Esophagus squamous epithelium (tissue), 4 donors: ENCODE measurements around the gene USH1G.

Experiments
- CTCF ChIP-seq, 6 experiments: fragments of 450-650 bp in 4 of 6; fragments of 200-600 bp in 2 of 6; sonication (generic) in 2 of 6; IDR thresholded peaks; one replicate each; pipeline ENCODE4 v1.5.1; 2016 to 2019; ENCODE audit warnings: antibody characterized with exemption in 6 of 6, mild to moderate bottlenecking in 4 of 6, moderate library complexity in 4 of 6
- POLR2A ChIP-seq, 4 donors: fragments of 450-650 bp; IDR thresholded peaks; one replicate each; pipeline ENCODE4 v1.6.1; 2017; ENCODE audit warnings: antibody characterized with exemption in 4 of 4, mild to moderate bottlenecking in 4 of 4, moderate library complexity in 3 of 4

DNA sequence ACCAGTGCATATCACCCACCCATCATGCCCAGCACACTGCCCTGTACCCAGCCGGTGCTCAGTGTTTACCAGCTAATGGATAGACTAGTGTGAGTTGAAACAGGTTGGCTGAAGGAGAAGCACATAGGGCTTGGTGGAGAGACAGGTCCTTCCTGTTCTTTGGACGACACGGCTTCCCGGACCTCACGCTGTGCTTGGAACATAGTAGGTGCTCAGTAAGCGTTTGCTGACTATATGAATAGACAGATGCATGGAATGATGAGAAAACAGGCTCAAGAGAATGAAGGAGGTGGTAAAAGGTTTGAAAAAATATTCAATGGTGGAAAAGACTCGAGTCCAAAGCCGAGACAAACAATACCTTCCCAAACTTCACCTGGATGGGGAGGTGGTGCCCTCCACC lies 22.8 kb downstream of the USH1G start:
- TF ChIP-seq CTCF (IDR thresholded peaks at IDR 0.05), result no peak
- TF ChIP-seq POLR2A (IDR thresholded peaks at IDR 0.05), result no peak
